Loucy (cell line): ENCODE results near the gene TCEANC.
"Not testable (repeated sequence)": the region's sequence is repeated elsewhere in the genome, so short reads cannot be mapped to it uniquely, and the experiment has no call there.

Source experiments
- H2AFZ ChIP-seq: fragments of 200-600 bp; sonication (generic); 2 replicates; pipeline ENCODE4 v1.6.0; 2016; ENCODE audit warnings: antibody characterized with exemption, mild to moderate bottlenecking, low read length, moderate library complexity
- H3F3A ChIP-seq: fragments of 200-600 bp; 2 replicates; pipeline ENCODE4 v1.6.0; 2016; ENCODE audit warnings: antibody characterized with exemption, low read depth, mild to moderate bottlenecking
- H3K27me3 ChIP-seq: fragments of 200-600 bp; sonication (generic); 2 replicates; pipeline ENCODE4 v1.6.1; 2014; ENCODE audit warnings: low read length, mild to moderate bottlenecking; ENCODE audit not compliant: insufficient read depth, poor library complexity, severe bottlenecking
- H3K36me3 ChIP-seq: fragments of 200-600 bp; sonication (generic); 2 replicates; pipeline ENCODE4 v1.6.1; 2016; ENCODE audit warnings: low read length; ENCODE audit not compliant: insufficient read depth
- H3K4me1 ChIP-seq: fragments of 200-600 bp; sonication (generic); 2 replicates; pipeline ENCODE4 v1.5.1; 2014; ENCODE audit warnings: low read length, mild to moderate bottlenecking; ENCODE audit not compliant: insufficient read depth, poor library complexity, severe bottlenecking
- H3K4me2 ChIP-seq: fragments of 200-600 bp; sonication (generic); 2 replicates; pipeline ENCODE4 v1.6.0; 2014; ENCODE audit warnings: antibody characterized with exemption, low read length, low read depth, mild to moderate bottlenecking; ENCODE audit not compliant: poor library complexity, severe bottlenecking
- H3K4me3 ChIP-seq: fragments of 200-600 bp; sonication (generic); 2 replicates; pipeline ENCODE4 v1.5.1; 2014; ENCODE audit warnings: low read length, mild to moderate bottlenecking, mixed read lengths; ENCODE audit not compliant: poor library complexity, severe bottlenecking
- H3K79me2 ChIP-seq: fragments of 200-600 bp; sonication (generic); 2 replicates; pipeline ENCODE4 v1.6.1; 2014; ENCODE audit warnings: low read length; ENCODE audit not compliant: insufficient read depth
- H3K9ac ChIP-seq: fragments of 200-600 bp; sonication (generic); 2 replicates; pipeline ENCODE4 v1.6.0; 2014; ENCODE audit warnings: mild to moderate bottlenecking, low read depth, low read length, moderate library complexity; ENCODE audit not compliant: poor library complexity, severe bottlenecking
- H3K9me2 ChIP-seq: fragments of 200-600 bp; sonication (generic); replicated peaks from 2 replicates; pipeline ENCODE4 v1.6.1; 2016; ENCODE audit warnings: low read depth, low read length, mixed read lengths
- H3K9me3 ChIP-seq: fragments of 200-600 bp; sonication (generic); 2 replicates; pipeline ENCODE4 v1.6.1; 2014; ENCODE audit warnings: mild to moderate bottlenecking, antibody characterized with exemption, low read length, low read depth; ENCODE audit not compliant: insufficient read depth
- H4K20me1 ChIP-seq: fragments of 200-600 bp; sonication (generic); 2 replicates; pipeline ENCODE4 v1.6.0; 2014; ENCODE audit warnings: antibody characterized with exemption, low read length, mild to moderate bottlenecking; ENCODE audit not compliant: insufficient read depth, poor library complexity, severe bottlenecking
- EZH2phosphoT487 ChIP-seq: fragments of 200-600 bp; IDR thresholded peaks from 2 replicates; pipeline ENCODE4 v1.6.1; 2018; ENCODE audit warnings: antibody characterized with exemption, mild to moderate bottlenecking, moderate library complexity, borderline replicate concordance
- TF ChIP-seq, protein P1 (sequence below): fragments of 200-600 bp; sonication (generic); conservative IDR thresholded peaks from 2 replicates; pipeline ENCODE4 v1.5.1; 2014; ENCODE audit warnings: mild to moderate bottlenecking, antibody characterized with exemption, low read length

The TCEANC gene

DNA sequence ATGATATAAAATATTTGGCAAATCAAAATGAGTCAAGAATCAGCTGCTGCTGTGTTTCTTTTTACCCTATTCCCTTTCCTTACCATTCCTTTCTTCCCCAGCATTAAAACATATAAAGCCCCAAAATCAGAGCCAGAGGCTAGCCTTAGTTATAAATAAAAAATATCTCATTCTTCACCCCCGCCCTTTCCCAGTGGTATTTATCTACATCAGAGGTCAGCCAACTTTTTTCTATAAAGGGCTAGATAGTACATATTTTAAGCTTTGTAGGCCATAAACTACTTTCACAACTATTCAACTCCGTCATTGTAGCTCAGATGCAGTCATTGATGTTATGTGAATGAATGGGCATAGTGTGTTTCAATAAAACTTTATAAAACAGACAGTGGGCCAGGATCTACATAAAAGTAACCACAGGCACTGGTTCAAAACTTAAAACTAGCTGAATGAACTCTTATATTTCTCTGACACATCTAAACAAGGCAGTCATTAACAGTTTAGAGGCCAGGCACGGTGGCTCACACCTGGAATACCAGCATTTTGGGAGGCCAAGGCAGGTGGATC is 30.5 kb upstream of the TCEANC start:
- no peaks in the 10 kb centered on the region for H3F3A ChIP-seq
- H3K4me3 ChIP-seq = no peak overlapping the region
- H3K27me3 ChIP-seq = no peaks in the 10 kb centered on the region
- H3K36me3 ChIP-seq = no peaks in the 10 kb centered on the region
- H3K9ac ChIP-seq = no peak overlapping the region
- H3K4me2 ChIP-seq = no peak overlapping the region
- H3K4me1 ChIP-seq = no peaks in the 10 kb centered on the region
- no peaks in the 10 kb centered on the region for H3K79me2 ChIP-seq
- no peaks in the 10 kb centered on the region for H3K9me2 ChIP-seq
- no peaks in the 10 kb centered on the region for H3K9me3 ChIP-seq
- TF ChIP-seq, protein P1, sequence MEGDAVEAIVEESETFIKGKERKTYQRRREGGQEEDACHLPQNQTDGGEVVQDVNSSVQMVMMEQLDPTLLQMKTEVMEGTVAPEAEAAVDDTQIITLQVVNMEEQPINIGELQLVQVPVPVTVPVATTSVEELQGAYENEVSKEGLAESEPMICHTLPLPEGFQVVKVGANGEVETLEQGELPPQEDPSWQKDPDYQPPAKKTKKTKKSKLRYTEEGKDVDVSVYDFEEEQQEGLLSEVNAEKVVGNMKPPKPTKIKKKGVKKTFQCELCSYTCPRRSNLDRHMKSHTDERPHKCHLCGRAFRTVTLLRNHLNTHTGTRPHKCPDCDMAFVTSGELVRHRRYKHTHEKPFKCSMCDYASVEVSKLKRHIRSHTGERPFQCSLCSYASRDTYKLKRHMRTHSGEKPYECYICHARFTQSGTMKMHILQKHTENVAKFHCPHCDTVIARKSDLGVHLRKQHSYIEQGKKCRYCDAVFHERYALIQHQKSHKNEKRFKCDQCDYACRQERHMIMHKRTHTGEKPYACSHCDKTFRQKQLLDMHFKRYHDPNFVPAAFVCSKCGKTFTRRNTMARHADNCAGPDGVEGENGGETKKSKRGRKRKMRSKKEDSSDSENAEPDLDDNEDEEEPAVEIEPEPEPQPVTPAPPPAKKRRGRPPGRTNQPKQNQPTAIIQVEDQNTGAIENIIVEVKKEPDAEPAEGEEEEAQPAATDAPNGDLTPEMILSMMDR = no peak
- no peak overlapping the region for H2AFZ ChIP-seq
- no peaks in the 10 kb centered on the region for H4K20me1 ChIP-seq

- Histone ChIP-seq H2AFZ (no peak overlapping the region), H3K4me3 (no peak overlapping the region), H3K79me2 (no peaks in the 10 kb centered on the region), H3K4me2 (no peak overlapping the region), H3K9me2 (no peaks in the 10 kb centered on the region), H3K4me1 (no peaks in the 10 kb centered on the region), H4K20me1 (no peaks in the 10 kb centered on the region), H3K9ac (no peak overlapping the region), H3K36me3 (no peaks in the 10 kb centered on the region), H3K27me3 (no peaks in the 10 kb centered on the region), H3K9me3 (no peaks in the 10 kb centered on the region; the same call in 1 of the 2 replicates), H3F3A (no peaks in the 10 kb centered on the region)
- TF ChIP-seq, protein P1 = no peak
- no peak for TF ChIP-seq EZH2phosphoT487
These were observed 25.6 kb upstream of the TCEANC start for GRCh38 chrX:13627306-13627705.

DNA sequence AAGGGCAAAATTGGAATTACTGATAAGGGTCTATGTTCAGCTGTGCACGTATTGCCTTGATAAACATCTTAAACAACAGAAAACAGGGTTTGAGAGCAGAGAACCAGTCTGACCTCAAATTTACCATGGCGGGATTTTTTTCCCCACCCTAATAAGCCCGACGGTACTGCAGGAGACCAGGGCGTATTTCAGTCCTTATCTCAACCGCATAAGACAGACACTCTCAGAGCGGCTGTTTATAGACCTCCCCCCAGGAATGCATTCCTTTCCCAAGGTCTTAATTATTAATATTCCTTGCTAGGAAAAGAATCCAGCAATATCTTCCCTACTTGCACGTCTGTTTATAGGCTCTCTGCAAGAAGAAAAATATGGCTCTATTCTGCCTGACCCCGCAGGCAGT is 15.7 kb upstream of the TCEANC start:
- H3K79me2 ChIP-seq, H3K27me3 ChIP-seq, H3F3A ChIP-seq, H3K4me3 ChIP-seq, H2AFZ ChIP-seq, H3K36me3 ChIP-seq, H3K9me3 ChIP-seq, H3K9ac ChIP-seq, H3K4me1 ChIP-seq, H3K4me2 ChIP-seq, H4K20me1 ChIP-seq, H3K9me2 ChIP-seq: not testable (repeated sequence)

- Histone ChIP-seq H3K4me1 (no peaks in the 10 kb centered on the region), H4K20me1 (no peaks in the 10 kb centered on the region), H3K4me3 (no peak overlapping the region), H3K9me3 (no peaks in the 10 kb centered on the region), H3K36me3 (no peaks in the 10 kb centered on the region), H3K9ac (no peak overlapping the region), H3K4me2 (no peak overlapping the region), H3K9me2 (no peaks in the 10 kb centered on the region), H3K79me2 (no peaks in the 10 kb centered on the region), H2AFZ (no peak overlapping the region), H3F3A (no peaks in the 10 kb centered on the region), H3K27me3 (no peaks in the 10 kb centered on the region)
- TF ChIP-seq, protein P1 = no peak
- no peak for TF ChIP-seq EZH2phosphoT487
These were observed 14.9 kb upstream of the TCEANC start for GRCh38 chrX:13638021-13638420.
